GM19099 (cell line): ENCODE results near the gene HNRNPU.

ENCODE experiments used
- POLR2A ChIP-seq: IDR thresholded peaks from 3 replicates; pipeline ENCODE4 v1.6.1; 2011; ENCODE audit warnings: low read depth; ENCODE audit not compliant: insufficient read length; ENCODE audit errors: extremely low read depth

Gene HNRNPU

DNA sequence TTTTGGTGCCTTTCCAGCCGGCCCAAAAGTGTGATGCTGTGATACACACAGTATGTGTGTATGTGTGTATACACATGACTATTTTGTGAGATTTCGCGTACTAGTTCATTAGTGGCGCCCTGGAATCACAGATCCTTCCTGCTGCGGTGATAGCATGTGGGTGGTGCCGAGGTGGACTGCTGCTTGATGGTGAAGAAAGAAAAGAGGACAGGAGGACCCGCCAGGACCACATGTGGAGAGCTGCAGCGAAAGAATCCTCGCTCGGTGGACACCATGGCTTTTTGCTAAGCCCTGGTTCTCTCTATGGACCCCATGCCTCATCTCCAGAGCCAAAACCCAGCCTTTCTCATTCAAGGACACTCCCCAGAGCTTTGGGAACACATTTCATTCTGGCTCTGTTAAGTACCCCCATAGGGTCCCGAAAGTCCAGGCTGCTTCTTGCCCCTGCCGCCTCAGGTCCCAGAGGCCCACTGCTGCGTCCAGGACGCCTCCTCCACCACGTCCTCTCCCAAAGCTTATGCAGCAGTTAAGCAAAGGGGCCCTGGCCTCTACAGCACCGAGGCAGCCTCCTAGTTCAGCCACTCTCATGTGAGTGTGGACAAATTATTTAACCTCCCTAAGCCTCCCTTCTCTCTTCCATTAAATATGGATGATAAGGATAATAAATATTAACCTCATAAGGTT lies 61.6 kb downstream of the HNRNPU start:
- no peak for TF ChIP-seq POLR2A

DNA sequence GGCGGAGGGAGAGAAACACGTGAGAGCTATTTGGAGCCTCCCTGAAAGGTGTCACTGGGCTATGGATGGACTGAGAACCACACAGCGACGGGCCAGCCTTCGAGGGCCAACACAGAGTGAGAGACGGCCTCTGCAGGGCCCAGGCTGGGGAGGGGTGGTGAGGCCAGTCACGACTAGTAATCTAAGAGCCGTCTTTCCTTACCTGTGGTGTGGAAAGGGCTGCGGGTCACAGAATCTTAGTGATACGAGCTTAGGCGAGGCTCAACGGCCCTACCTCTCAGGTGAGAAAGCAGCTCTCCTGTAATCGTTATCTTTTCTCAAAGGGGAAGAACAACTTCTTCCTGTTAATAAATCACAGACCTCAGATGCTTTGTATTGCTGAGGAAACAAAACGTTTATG lies 62.3 kb downstream of the HNRNPU start:
- no peak for TF ChIP-seq POLR2A

GRCh38 chr1:244801246-244801645 lies 63.1 kb downstream of the HNRNPU start:
- TF ChIP-seq POLR2A = no peak

DNA sequence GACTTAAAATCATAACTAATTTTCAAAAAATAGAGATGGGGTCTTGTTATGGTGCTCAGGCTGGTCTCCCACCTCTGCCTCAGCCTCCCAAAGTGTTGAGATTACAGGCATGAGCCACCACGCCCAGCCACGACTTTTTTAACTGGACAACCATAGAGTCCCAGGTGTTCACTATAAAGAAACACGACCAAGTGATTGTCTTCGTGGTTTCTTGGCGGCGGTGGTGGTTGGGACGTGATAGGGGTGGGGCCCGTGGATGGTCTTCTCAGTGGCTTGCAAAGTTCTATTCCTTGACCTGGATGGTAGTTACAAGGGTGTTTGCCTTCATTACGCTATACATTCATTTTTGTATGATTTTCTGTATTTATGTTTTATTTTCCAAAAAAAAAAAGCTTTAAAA lies 63.5 kb downstream of the HNRNPU start:
- no peak for TF ChIP-seq POLR2A
